Left lung (tissue), 10 donors: ENCODE results near the gene CNMD. TPM values are rescaled to one million over a fixed set of nuclear protein-coding genes. Genes with fewer than 3 reads are reported as not detected.
"Not testable (repeated sequence)": the region's sequence is repeated elsewhere in the genome, so short reads cannot be mapped to it uniquely, and the experiment has no call there.

Experiments used
- ATAC-seq: fragments of 200-7000 bp; cut with Tn5 transposase; one replicate; pipeline ENCODE4 v1.9.1; 2020; ENCODE audit warnings: moderate library complexity
- DNase-seq, 4 donors: peaks; one replicate each; pipeline ENCODE4 v3.0.0-alpha.2; 2013 to 2020
- H3K27ac ChIP-seq, 2 donors: fragments of 200-600 bp; sonication (generic) in 1 of 2; one replicate each; pipeline versions ENCODE4 v1.5.0 to v1.8.0; 2020 to 2021
- H3K27me3 ChIP-seq, 2 donors: fragments of 200-600 bp; sonication (generic) in 1 of 2; one replicate each; pipeline versions ENCODE4 v1.5.0 to v1.8.0; 2020 to 2021
- H3K36me3 ChIP-seq, 2 donors: fragments of 200-600 bp; sonication (generic) in 1 of 2; one replicate each; pipeline versions ENCODE4 v1.5.0 to v1.8.0; 2020 to 2021
- H3K4me1 ChIP-seq, 2 donors: fragments of 200-600 bp; one replicate each; pipeline ENCODE4 v1.8.0; 2021
- H3K4me3 ChIP-seq, 2 donors: fragments of 200-600 bp; sonication (generic) in 1 of 2; one replicate each; pipeline versions ENCODE4 v1.5.0 to v1.8.0; 2020 to 2021; ENCODE audit warnings: mild to moderate bottlenecking in 1 of 2
- H3K9me3 ChIP-seq, 2 donors: fragments of 200-600 bp; sonication (generic) in 1 of 2; one replicate each; pipeline versions ENCODE4 v1.5.0 to v1.8.0; 2020 to 2021
- CTCF ChIP-seq, 2 donors: fragments of 200-600 bp; sonication (generic) in 1 of 2; IDR thresholded peaks; one replicate each; pipeline versions ENCODE4 v1.5.0 to v1.8.0; 2021; ENCODE audit warnings: antibody characterized with exemption in 2 of 2
- intact Hi-C, 2 donors: fragments of 100-400 bp; cut with DNase I; formaldehyde crosslinking; loops; one replicate each; pipeline versions ENCODE4 v1.11.2 to v1.14.2; 2022
- polyA plus RNA-seq, 6 donors: library from polyadenylated mRNA; unstranded; fragments of 120-200 nt; gene quantifications; one replicate each; pipeline ENCODE4 v1.2.1, GENCODE V29; 2013; ENCODE audit not compliant: insufficient read length in 6 of 6
- total RNA-seq, 2 donors: library from RNA; stranded (reverse); fragmentation: NEBNext Ultra II Directional; extraction: Animal tissue kit (Norgen Biotek cat#: 25700); gene quantifications; one replicate each; pipeline ENCODE4 v1.2.1, GENCODE V29; 2021
- donor health status: DM: no; HTN: yes; CAD: no.
- donor health status: DM: no; HTN: no; CAD: no.

The CNMD gene
- total and polyA plus RNA-seq, 8 donors: 5.1 to 9.6 (median 7.2) TPM; not detected in 2

GRCh38 chr13:52703482-52703881 is 36.1 kb downstream of the CNMD start:
- no peak for ATAC-seq
- H3K4me3 ChIP-seq: no peak overlapping the region
- no peaks in the 10 kb centered on the region for H3K27me3 ChIP-seq
- intact Hi-C loops: no loop called here
- H3K4me1 ChIP-seq: no peaks in the 10 kb centered on the region
- no peak for DNase-seq
- no peak overlapping the region for H3K27ac ChIP-seq
- H3K36me3 ChIP-seq: no peaks in the 10 kb centered on the region
- TF ChIP-seq CTCF (IDR thresholded peaks at IDR 0.05): no peak
- H3K9me3 ChIP-seq: no peaks in the 10 kb centered on the region

GRCh38 chr13:52701728-52702465 is 37.7 kb downstream of the CNMD start:
- H3K4me3 ChIP-seq: no peak overlapping the region
- intact Hi-C loops: no loop called here
- DNase-seq (no peak), ATAC-seq (no peak)
- no peak overlapping the region for H3K27ac ChIP-seq
- no peaks in the 10 kb centered on the region for H3K27me3 ChIP-seq
- no peaks in the 10 kb centered on the region for H3K4me1 ChIP-seq
- H3K9me3 ChIP-seq: no peaks in the 10 kb centered on the region
- no peaks in the 10 kb centered on the region for H3K36me3 ChIP-seq
- no peak for TF ChIP-seq CTCF (IDR thresholded peaks at IDR 0.05)

GRCh38 chr13:52696566-52696965 is 43.1 kb downstream of the CNMD start:
- no peak overlapping the region for H3K27ac ChIP-seq
- intact Hi-C loops: no loop called here
- H3K9me3 ChIP-seq: no peaks in the 10 kb centered on the region
- peaks cover 0 to 2% of the 10 kb centered on the region in 2 donors for H3K4me1 ChIP-seq
- ATAC-seq: no peak
- H3K36me3 ChIP-seq: peaks cover 0 to 2% of the 10 kb centered on the region in 2 donors
- no peaks in the 10 kb centered on the region for H3K27me3 ChIP-seq
- TF ChIP-seq CTCF (IDR thresholded peaks at IDR 0.05): no peak
- H3K4me3 ChIP-seq: no peak overlapping the region
- no peak for DNase-seq

GRCh38 chr13:52695856-52696255 is 43.8 kb downstream of the CNMD start:
- no peaks in the 10 kb centered on the region for H3K9me3 ChIP-seq
- no peak for ATAC-seq

GRCh38 chr13:52686376-52686775 is 53.2 kb downstream of the CNMD start:
- peaks cover 3 to 76% of the 10 kb centered on the region in 2 donors for H3K36me3 ChIP-seq
- no peak for TF ChIP-seq CTCF (IDR thresholded peaks at IDR 0.05)
- intact Hi-C loops: no loop called here

More at GRCh38 chr13:52695856-52696255, 43.8 kb downstream of the CNMD start:
- Histone ChIP-seq H3K36me3 (peaks cover 0 to 4% of the 10 kb centered on the region in 2 donors), H3K27me3 (no peaks in the 10 kb centered on the region), H3K27ac (no peak overlapping the region), H3K4me1 (peaks cover 0 to 2% of the 10 kb centered on the region in 2 donors), H3K4me3 (no peak overlapping the region)
- intact Hi-C loops: no loop called here
- TF ChIP-seq CTCF (IDR thresholded peaks at IDR 0.05): no peak
- DNase-seq: no peak

GRCh38 chr13:52685806-52686205 is 53.8 kb downstream of the CNMD start:
- DNase-seq, intact Hi-C loops: not testable (repeated sequence)
- peaks cover 3 to 82% of the 10 kb centered on the region in 2 donors for H3K36me3 ChIP-seq

More at GRCh38 chr13:52686376-52686775, 53.2 kb downstream of the CNMD start:
- Histone ChIP-seq H3K27ac (no peak overlapping the region), H3K9me3 (no peaks in the 10 kb centered on the region), H3K4me3 (no peak overlapping the region), H3K4me1 (no peaks in the 10 kb centered on the region), H3K27me3 (no peaks in the 10 kb centered on the region)
- DNase-seq (no peak), ATAC-seq (no peak)

More at GRCh38 chr13:52685806-52686205, 53.8 kb downstream of the CNMD start:
- not testable (repeated sequence) for H3K9me3 ChIP-seq, H3K27ac ChIP-seq, ATAC-seq, H3K4me3 ChIP-seq, H3K27me3 ChIP-seq, H3K4me1 ChIP-seq
